GM19351 (cell line): ENCODE measurements around the gene MPZL2.

Experiments
- ATAC-seq: cut with Tn5 transposase; IDR thresholded peaks from one replicate; pipeline ENCODE4 v1.9.1; 2021; ENCODE audit warnings: mild to moderate bottlenecking, moderate library complexity; ENCODE audit not compliant: unreplicated experiment

Gene MPZL2

GRCh38 chr11:118243993-118244762 lies 19.9 kb downstream of the MPZL2 start:
- no peak for ATAC-seq

GRCh38 chr11:118243161-118243560 lies 20.9 kb downstream of the MPZL2 start:
- no peak for ATAC-seq

- ATAC-seq: no peak
Measured at GRCh38 chr11:118241764-118242098, 22.4 kb downstream of the MPZL2 start.

- ATAC-seq: peak; percentile 81
Measured at GRCh38 chr11:118240999-118241763, 22.9 kb downstream of the MPZL2 start.

DNA sequence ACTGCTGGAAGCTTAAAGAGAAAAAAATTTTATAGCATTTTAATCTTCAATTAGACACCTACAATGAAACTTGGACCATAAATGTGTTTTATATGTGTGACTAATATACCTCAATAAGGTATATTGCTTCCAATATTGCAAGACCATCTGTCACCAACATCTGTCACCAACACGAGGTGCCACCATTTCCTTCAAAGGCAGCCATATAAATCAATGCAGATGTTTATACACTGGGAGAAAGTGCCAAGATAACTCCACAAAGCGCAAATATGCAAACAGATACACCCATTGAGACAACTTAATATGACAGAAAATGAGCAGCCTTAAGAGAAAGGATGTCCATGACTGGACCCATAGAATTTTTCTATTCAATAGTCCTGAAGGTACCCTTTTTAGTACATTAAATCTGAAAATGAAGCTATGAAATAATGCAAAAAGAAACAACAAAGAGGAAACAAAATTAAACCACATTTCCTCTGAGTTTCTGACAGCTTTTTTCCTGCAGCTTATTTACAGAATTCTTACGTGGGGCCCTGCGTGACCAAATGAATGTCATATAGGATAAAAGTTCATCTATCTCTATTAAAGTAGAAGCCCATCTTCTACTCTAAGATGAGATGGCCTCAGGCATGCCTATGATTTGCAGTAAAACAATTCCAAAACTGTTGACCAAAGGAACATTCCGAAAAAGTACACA lies 24.4 kb downstream of the MPZL2 start:
- ATAC-seq: no peak

DNA sequence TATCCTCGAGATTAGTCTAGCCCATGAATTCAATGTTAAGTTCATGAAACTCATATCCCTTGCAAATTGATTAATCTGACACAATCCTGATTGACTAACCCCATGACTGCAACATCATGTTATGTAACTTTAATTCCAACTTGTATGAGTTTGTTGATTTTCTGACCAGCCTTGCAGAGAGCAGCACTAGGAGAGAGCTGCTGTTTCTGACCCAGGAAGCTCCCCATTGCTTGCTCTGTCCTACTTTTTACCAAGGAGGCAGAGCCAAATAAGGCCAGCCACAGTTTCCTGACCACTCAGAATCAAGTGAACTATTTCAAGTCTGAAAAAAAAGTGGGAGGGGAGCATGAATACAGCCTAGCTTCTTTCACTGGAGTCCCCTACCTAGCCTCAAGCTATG lies 25.2 kb downstream of the MPZL2 start:
- no peak for ATAC-seq

- ATAC-seq: no peak
Measured at GRCh38 chr11:118238421-118238820, 25.7 kb downstream of the MPZL2 start.

- no peak for ATAC-seq
Measured at GRCh38 chr11:118236170-118236569, 27.9 kb downstream of the MPZL2 start.

- ATAC-seq: no peak
Measured at GRCh38 chr11:118234833-118235232, 29.3 kb downstream of the MPZL2 start.

GRCh38 chr11:118233850-118234249 lies 30.2 kb downstream of the MPZL2 start:
- ATAC-seq: no peak

- ATAC-seq: no peak
Measured at GRCh38 chr11:118233377-118233776, 30.7 kb downstream of the MPZL2 start.

- ATAC-seq: no peak
Measured at GRCh38 chr11:118232659-118233058, 31.4 kb downstream of the MPZL2 start.

GRCh38 chr11:118231461-118231860 lies 32.6 kb downstream of the MPZL2 start:
- no peak for ATAC-seq

- no peak for ATAC-seq
Measured at GRCh38 chr11:118230088-118230487, 34.0 kb downstream of the MPZL2 start.

DNA sequence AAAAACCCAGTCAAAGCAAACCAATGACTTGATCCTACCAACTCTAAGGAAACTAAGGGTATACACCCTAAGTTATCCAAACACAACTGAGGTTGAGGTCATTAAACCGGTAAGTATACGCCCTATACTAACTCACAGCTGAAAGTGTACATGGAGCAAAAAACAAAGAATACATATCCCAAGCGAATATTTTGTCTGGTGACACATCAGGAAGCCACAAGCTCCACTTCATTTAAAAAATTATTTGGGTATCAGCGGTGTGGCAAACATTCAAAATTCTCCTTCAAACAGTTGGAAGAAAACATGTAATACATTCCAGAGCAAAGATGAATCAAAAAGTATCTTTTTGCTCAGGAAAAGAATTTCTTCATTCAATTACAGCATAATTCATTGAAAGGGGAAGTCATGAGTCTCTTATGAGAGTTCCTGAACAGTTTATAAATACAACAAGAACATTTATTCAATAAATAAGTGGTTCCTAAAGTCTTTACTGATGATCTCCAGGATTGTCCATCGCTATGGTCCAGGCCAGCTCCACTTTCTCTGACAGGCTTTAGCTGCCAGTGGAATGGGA lies 34.7 kb downstream of the MPZL2 start:
- ATAC-seq: no peak

DNA sequence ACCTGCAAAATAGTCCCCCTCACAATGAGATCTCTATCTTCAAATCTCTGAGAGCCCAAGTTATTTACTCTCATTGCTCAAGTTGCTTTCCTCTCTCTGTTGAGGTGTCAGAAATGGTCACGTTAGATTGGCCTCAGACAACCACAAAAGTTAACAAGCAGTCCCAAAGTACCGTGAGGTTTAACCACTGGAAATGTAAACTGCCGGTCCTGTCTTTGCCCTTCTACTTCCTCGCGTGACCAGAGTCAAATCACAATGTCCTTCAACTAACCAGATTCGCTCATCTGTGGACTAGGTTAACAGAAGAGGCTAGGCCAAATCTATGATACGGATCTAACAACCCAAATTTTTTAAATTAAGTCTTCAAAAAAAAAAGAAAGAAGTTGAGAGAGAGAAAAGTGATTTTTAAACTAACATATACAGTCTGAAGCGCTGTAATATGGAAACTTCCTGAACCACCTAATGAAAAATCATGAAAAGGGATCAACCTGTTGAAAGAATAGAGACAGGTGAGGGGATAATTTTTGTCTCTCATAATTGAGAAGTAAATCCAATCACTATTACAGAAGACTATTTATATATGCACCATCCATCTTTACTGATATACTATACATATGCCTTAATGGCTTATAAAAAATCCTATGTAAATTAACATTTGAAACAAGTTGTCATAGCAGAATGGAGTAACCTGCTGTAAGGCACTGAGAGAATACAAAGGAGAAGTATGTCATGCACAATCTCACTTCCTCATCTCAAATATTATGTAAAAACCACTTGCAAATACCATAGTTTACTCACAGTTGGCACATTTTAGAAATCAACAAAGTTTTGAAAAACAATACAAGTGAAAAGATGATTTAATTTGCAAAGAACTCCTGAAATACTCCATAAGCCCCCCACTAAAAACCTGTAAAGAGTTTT lies 36.0 kb downstream of the MPZL2 start:
- peak; percentile 68 for ATAC-seq

GRCh38 chr11:118226781-118227180 lies 37.3 kb downstream of the MPZL2 start:
- no peak for ATAC-seq

- ATAC-seq: no peak
Measured at GRCh38 chr11:118226296-118226695, 37.8 kb downstream of the MPZL2 start.

DNA sequence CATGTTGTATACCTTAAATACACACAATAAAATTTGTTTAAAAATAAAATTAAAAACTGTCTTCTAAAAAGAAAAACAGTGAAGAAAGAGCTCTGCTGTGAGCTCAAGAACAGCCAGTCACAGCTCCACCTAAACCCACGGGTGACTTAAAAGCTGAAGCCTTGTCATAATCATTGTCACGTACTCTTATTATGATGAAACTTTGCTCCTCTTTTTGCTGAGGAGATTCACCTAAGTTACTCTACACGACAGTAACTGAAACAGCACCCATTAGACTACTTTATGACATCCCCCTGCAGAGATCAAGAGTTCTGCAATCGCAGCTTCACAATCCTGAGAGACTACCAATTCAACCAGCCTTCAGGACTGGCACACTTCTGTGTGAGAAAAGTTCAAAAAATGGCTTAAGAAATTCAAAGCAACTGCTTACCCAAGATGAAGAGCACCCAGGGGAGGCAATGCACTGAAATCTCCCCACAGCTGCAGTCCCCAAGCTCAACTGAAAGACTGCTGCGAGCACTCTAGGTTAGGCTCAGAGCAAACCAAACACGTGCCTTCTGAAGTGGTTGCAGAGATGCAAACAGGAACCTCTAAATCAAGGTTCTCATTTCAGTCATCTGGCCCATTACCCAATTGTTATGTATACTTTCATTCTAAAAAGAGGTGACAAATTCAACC lies 39.4 kb downstream of the MPZL2 start, which contains the start of gene JAML:
Gene JAML, minus strand, starts transcription at position 501 of the 678 bp plus-strand sequence. CDS start 10,145 bp downstream, outside the sequence.
- peak; percentile 59 for ATAC-seq

- ATAC-seq: no peak
Measured at GRCh38 chr11:118223992-118224391, 40.1 kb downstream of the MPZL2 start.
